SU-DHL-6 (cell line): ENCODE data around the gene HTR6.

ENCODE experiments used
- H2AFZ ChIP-seq: fragments of 200-600 bp; sonication (generic); 2 replicates; pipeline ENCODE4 v1.6.1; 2014; ENCODE audit warnings: low read depth, mild to moderate bottlenecking, moderate library complexity, mixed read lengths, antibody characterized with exemption, low read length; ENCODE audit not compliant: severe bottlenecking
- H3F3A ChIP-seq: fragments of 200-600 bp; shearing (Covaris generic); 2 replicates; pipeline ENCODE4 v1.6.0; 2016; ENCODE audit warnings: antibody characterized with exemption, mild to moderate bottlenecking; ENCODE audit not compliant: insufficient read depth
- H3K27ac ChIP-seq: fragments of 200-600 bp; sonication (generic); 2 replicates; pipeline ENCODE4 v1.5.1; 2016; ENCODE audit warnings: low read depth, mild to moderate bottlenecking, low read length, moderate library complexity, mixed read lengths
- H3K27me3 ChIP-seq: fragments of 200-600 bp; sonication (generic), shearing (Covaris generic); 2 replicates; pipeline ENCODE4 v1.6.0; 2014; ENCODE audit warnings: mild to moderate bottlenecking, low read length
- H3K36me3 ChIP-seq: fragments of 200-600 bp; sonication (generic); 2 replicates; pipeline ENCODE4 v1.6.1; 2014; ENCODE audit warnings: mild to moderate bottlenecking, low read length, mixed read lengths
- H3K4me2 ChIP-seq: fragments of 300-600, 200-600 bp; shearing (Covaris generic), sonication (generic); 2 replicates; pipeline ENCODE4 v1.6.0; 2014; ENCODE audit warnings: low read length, low read depth, mild to moderate bottlenecking; ENCODE audit not compliant: poor library complexity, severe bottlenecking
- H3K4me3 ChIP-seq: fragments of 200-600 bp; sonication (generic); 2 replicates; pipeline ENCODE4 v1.5.1; 2014; ENCODE audit warnings: antibody characterized with exemption, low read length, mild to moderate bottlenecking, mixed read lengths; ENCODE audit not compliant: insufficient read depth, poor library complexity, severe bottlenecking
- H3K79me2 ChIP-seq: fragments of 200-600 bp; sonication (generic); 2 replicates; pipeline ENCODE4 v1.6.1; 2014; ENCODE audit warnings: mild to moderate bottlenecking, low read length, moderate library complexity; ENCODE audit not compliant: insufficient read depth
- H3K9ac ChIP-seq: fragments of 200-600 bp; sonication (generic); 2 replicates; pipeline ENCODE4 v1.7.0; 2014; ENCODE audit warnings: mild to moderate bottlenecking, low read length
- H3K9me2 ChIP-seq: fragments of 200-600 bp; sonication (generic); replicated peaks from 2 replicates; pipeline ENCODE4 v1.6.1; 2014; ENCODE audit warnings: low read length; ENCODE audit not compliant: insufficient read depth
- H3K9me3 ChIP-seq: fragments of 200-600 bp; sonication (generic); 2 replicates; pipeline ENCODE4 v1.6.1; 2014; ENCODE audit warnings: low read length, mixed read lengths; ENCODE audit not compliant: insufficient read depth
- H4K20me1 ChIP-seq: fragments of 200-600 bp; sonication (generic); 2 replicates; pipeline ENCODE4 v1.6.1; 2014; ENCODE audit warnings: low read depth, mild to moderate bottlenecking, antibody characterized with exemption, low read length, moderate library complexity, mixed read lengths
- EZH2phosphoT487 ChIP-seq: fragments of 200-600 bp; sonication (generic), shearing (Covaris generic); conservative IDR thresholded peaks from 2 replicates; pipeline ENCODE4 v1.6.1; 2018; ENCODE audit warnings: mild to moderate bottlenecking, antibody characterized with exemption, low read length, moderate library complexity, mixed read lengths
- TF ChIP-seq, protein P1 (sequence below): fragments of 200-600 bp; sonication (generic); IDR thresholded peaks from one replicate; pipeline ENCODE4 v1.5.1; 2017; ENCODE audit warnings: antibody characterized with exemption, mild to moderate bottlenecking, low read length, moderate library complexity; ENCODE audit not compliant: insufficient read depth, poor library complexity, severe bottlenecking

HTR6 gene

DNA sequence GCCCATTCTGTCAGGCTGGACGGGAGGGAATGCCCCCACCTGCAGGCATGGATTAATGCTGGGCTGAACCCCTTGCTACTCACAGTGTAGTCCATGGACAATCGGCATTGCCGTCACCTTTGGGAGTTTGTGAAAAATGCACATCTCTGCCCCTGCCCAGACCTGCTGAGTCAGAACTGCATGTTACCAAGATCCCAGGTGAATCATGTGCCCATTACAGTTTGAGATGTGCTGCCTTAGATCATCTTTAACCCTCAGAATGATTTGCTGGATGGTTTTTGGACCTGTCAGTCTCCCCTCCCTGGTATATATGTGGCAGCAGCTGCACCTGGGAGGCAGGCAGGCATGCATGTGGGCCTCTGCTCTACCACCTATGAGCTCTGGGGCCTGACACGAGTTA, 15.0 kb downstream of the HTR6 start:
- no peaks in the 10 kb centered on the region for H3K36me3 ChIP-seq
- H3K27ac ChIP-seq = no peak overlapping the region
- H3K27me3 ChIP-seq = no peaks in the 10 kb centered on the region
- no peak for TF ChIP-seq EZH2phosphoT487
- TF ChIP-seq, protein P1, sequence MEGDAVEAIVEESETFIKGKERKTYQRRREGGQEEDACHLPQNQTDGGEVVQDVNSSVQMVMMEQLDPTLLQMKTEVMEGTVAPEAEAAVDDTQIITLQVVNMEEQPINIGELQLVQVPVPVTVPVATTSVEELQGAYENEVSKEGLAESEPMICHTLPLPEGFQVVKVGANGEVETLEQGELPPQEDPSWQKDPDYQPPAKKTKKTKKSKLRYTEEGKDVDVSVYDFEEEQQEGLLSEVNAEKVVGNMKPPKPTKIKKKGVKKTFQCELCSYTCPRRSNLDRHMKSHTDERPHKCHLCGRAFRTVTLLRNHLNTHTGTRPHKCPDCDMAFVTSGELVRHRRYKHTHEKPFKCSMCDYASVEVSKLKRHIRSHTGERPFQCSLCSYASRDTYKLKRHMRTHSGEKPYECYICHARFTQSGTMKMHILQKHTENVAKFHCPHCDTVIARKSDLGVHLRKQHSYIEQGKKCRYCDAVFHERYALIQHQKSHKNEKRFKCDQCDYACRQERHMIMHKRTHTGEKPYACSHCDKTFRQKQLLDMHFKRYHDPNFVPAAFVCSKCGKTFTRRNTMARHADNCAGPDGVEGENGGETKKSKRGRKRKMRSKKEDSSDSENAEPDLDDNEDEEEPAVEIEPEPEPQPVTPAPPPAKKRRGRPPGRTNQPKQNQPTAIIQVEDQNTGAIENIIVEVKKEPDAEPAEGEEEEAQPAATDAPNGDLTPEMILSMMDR = no peak
- H3K4me2 ChIP-seq = no peak overlapping the region
- H3F3A ChIP-seq = no peaks in the 10 kb centered on the region
- H3K4me3 ChIP-seq = no peak overlapping the region
- no peaks in the 10 kb centered on the region for H3K9me2 ChIP-seq
- no peaks in the 10 kb centered on the region for H3K79me2 ChIP-seq
- no peaks in the 10 kb centered on the region for H3K9me3 ChIP-seq
- H4K20me1 ChIP-seq = no peaks in the 10 kb centered on the region
- H2AFZ ChIP-seq = no peak overlapping the region
- H3K9ac ChIP-seq = no peak overlapping the region

GRCh38 chr1:19680644-19681043, 16.0 kb downstream of the HTR6 start:
- H3K4me2 ChIP-seq = no peak overlapping the region
- H3K79me2 ChIP-seq = no peaks in the 10 kb centered on the region
- no peaks in the 10 kb centered on the region for H3F3A ChIP-seq
- H3K27ac ChIP-seq = no peak overlapping the region
- H3K36me3 ChIP-seq = no peaks in the 10 kb centered on the region
- no peak for TF ChIP-seq EZH2phosphoT487
- TF ChIP-seq, protein P1 = no peak
- H3K9me3 ChIP-seq = no peaks in the 10 kb centered on the region
- no peak overlapping the region for H2AFZ ChIP-seq
- no peaks in the 10 kb centered on the region for H3K27me3 ChIP-seq
- H4K20me1 ChIP-seq = no peaks in the 10 kb centered on the region
- no peak overlapping the region for H3K9ac ChIP-seq
- H3K4me3 ChIP-seq = no peak overlapping the region
- H3K9me2 ChIP-seq = no peaks in the 10 kb centered on the region

GRCh38 chr1:19682257-19682656, 17.6 kb downstream of the HTR6 start:
- H4K20me1 ChIP-seq = no peaks in the 10 kb centered on the region
- H3K27me3 ChIP-seq = no peaks in the 10 kb centered on the region
- TF ChIP-seq EZH2phosphoT487 = no peak
- TF ChIP-seq, protein P1 = no peak
- H3K79me2 ChIP-seq = no peaks in the 10 kb centered on the region
- H3K9ac ChIP-seq = no peak overlapping the region
- H3K36me3 ChIP-seq = no peaks in the 10 kb centered on the region
- H3K4me3 ChIP-seq = no peak overlapping the region
- no peak overlapping the region for H3K27ac ChIP-seq
- no peaks in the 10 kb centered on the region for H3F3A ChIP-seq
- H3K9me3 ChIP-seq = no peaks in the 10 kb centered on the region
- no peaks in the 10 kb centered on the region for H3K9me2 ChIP-seq
- no peak overlapping the region for H3K4me2 ChIP-seq
- no peak overlapping the region for H2AFZ ChIP-seq
